Activated B cell treated with CpG ODN at 0.5 μM for 24 hours (primary cell): ENCODE data around the gene CARD18. TPM values are rescaled to one million over a fixed set of nuclear protein-coding genes. Genes with fewer than 3 reads are reported as not detected.
"Not testable (repeated sequence)": the region's sequence is repeated elsewhere in the genome, so short reads cannot be mapped to it uniquely, and the experiment has no call there.

Source experiments
- ATAC-seq: fragments of 200-7000 bp; cut with Tn5 transposase; one replicate; pipeline ENCODE4 v1.10.0; 2021; ENCODE audit warnings: low read depth, mild to moderate bottlenecking, moderate library complexity
- CTCF ChIA-PET: fragments of 350-600 bp; sonication (Branson Sonifier 250); formaldehyde crosslinking; loops from one replicate; lab custom pipeline; 2021; ENCODE audit warnings: antibody characterized with exemption; lab: Charles Lee
- POLR2A ChIA-PET: fragments of 350-600 bp; sonication (Branson Sonifier 250); formaldehyde crosslinking; loops from one replicate; lab custom pipeline; 2021; ENCODE audit warnings: antibody characterized with exemption; lab: Charles Lee
- DNase-seq: peaks from one replicate; pipeline ENCODE4 v3.0.0; 2022
- H3K27ac Mint-ChIP-seq: one replicate; pipeline ENCODE4 v1.8.0; 2020; ENCODE audit warnings: mixed read lengths
- H3K27me3 Mint-ChIP-seq: one replicate; pipeline ENCODE4 v1.8.0; 2021; ENCODE audit warnings: mixed read lengths
- H3K36me3 Mint-ChIP-seq: one replicate; pipeline ENCODE4 v1.8.0; 2021; ENCODE audit warnings: low read depth, mixed read lengths
- H3K4me1 Mint-ChIP-seq: one replicate; pipeline ENCODE4 v1.8.0; 2021; ENCODE audit warnings: mixed read lengths
- H3K4me3 Mint-ChIP-seq: one replicate; pipeline ENCODE4 v1.8.0; 2020; ENCODE audit warnings: mild to moderate bottlenecking, mixed read lengths
- H3K9me3 Mint-ChIP-seq: one replicate; pipeline ENCODE4 v1.8.0; 2020; ENCODE audit warnings: mixed read lengths
- CTCF ChIP-seq: fragments of 200-600 bp; IDR thresholded peaks from one replicate; pipeline ENCODE4 v1.8.0; 2022; ENCODE audit warnings: antibody characterized with exemption, mild to moderate bottlenecking
- intact Hi-C: fragments of 100-400 bp; cut with micrococcal nuclease; formaldehyde crosslinking; loops from one replicate; pipeline ENCODE4 v1.15.1; 2024
- total RNA-seq: library from RNA; stranded (reverse); gene quantifications from 2 replicates; pipeline ENCODE4 v1.2.3, GENCODE V29; 2022

The CARD18 gene
- total RNA-seq, 1 donor from 2014 or later: not detected

- no peak overlapping the region for H3K4me3 Mint-ChIP-seq
- ChIA-PET POLR2A (no interaction called here), CTCF (no interaction called here)
- ATAC-seq (no peak), DNase-seq (no peak)
- no peak for TF ChIP-seq CTCF
- no peak overlapping the region for H3K27ac Mint-ChIP-seq
- intact Hi-C loops: no loop called here
- H3K36me3 Mint-ChIP-seq: no peaks in the 10 kb centered on the region
- H3K4me1 Mint-ChIP-seq: peaks cover 13% of the 10 kb centered on the region
- H3K9me3 Mint-ChIP-seq: peaks cover 8% of the 10 kb centered on the region
- H3K27me3 Mint-ChIP-seq: peaks cover 9% of the 10 kb centered on the region
Measured at GRCh38 chr11:105109321-105109720, 30.2 kb downstream of the CARD18 start.

GRCh38 chr11:105108247-105108646 lies 31.3 kb downstream of the CARD18 start:
- Mint-ChIP-seq H3K4me3 (no peak overlapping the region), H3K27ac (no peak overlapping the region), H3K36me3 (no peaks in the 10 kb centered on the region), H3K4me1 (peaks cover 13% of the 10 kb centered on the region), H3K27me3 (peaks cover 9% of the 10 kb centered on the region), H3K9me3 (peaks cover 5% of the 10 kb centered on the region)
- DNase-seq (no peak), ATAC-seq (no peak)
- CTCF ChIA-PET: no interaction called here
- TF ChIP-seq CTCF: no peak
- POLR2A ChIA-PET: no interaction called here
- intact Hi-C loops: no loop called here

GRCh38 chr11:105107226-105107825 lies 32.2 kb downstream of the CARD18 start:
- H3K27me3 Mint-ChIP-seq, H3K9me3 Mint-ChIP-seq, CTCF ChIA-PET, POLR2A ChIA-PET, ATAC-seq, intact Hi-C loops, H3K36me3 Mint-ChIP-seq, H3K27ac Mint-ChIP-seq, DNase-seq, H3K4me3 Mint-ChIP-seq: not testable (repeated sequence)
- H3K4me1 Mint-ChIP-seq: peaks cover 13% of the 10 kb centered on the region

GRCh38 chr11:105106140-105106539 lies 33.4 kb downstream of the CARD18 start:
- POLR2A ChIA-PET: no interaction called here
- intact Hi-C loops: loop anchor here (1.0 kb wide), 1 partner anchor 29 kb away; no protein-coding TSS in a partner anchor
- H3K36me3 Mint-ChIP-seq: no peaks in the 10 kb centered on the region
- no peak for TF ChIP-seq CTCF
- peaks cover 9% of the 10 kb centered on the region for H3K27me3 Mint-ChIP-seq
- CTCF ChIA-PET: no interaction called here
- peaks cover 14% of the 10 kb centered on the region for H3K4me1 Mint-ChIP-seq
- H3K27ac Mint-ChIP-seq: no peak overlapping the region
- no peak for ATAC-seq
- no peak overlapping the region for H3K4me3 Mint-ChIP-seq
- no peak for DNase-seq
- peaks cover 5% of the 10 kb centered on the region for H3K9me3 Mint-ChIP-seq

- ATAC-seq: no peak
- intact Hi-C loops: no loop called here
- Mint-ChIP-seq H3K4me3 (no peak overlapping the region), H3K9me3 (peaks cover 5% of the 10 kb centered on the region), H3K27ac (no peak overlapping the region), H3K4me1 (peaks cover 2% of the 10 kb centered on the region), H3K27me3 (peaks cover 4% of the 10 kb centered on the region), H3K36me3 (no peaks in the 10 kb centered on the region)
- CTCF ChIA-PET: no interaction called here
- DNase-seq: no peak
- TF ChIP-seq CTCF: no peak
- POLR2A ChIA-PET: no interaction called here
Measured at GRCh38 chr11:105104292-105104691, 35.3 kb downstream of the CARD18 start.

GRCh38 chr11:105103336-105103735 lies 36.2 kb downstream of the CARD18 start:
- no peaks in the 10 kb centered on the region for H3K36me3 Mint-ChIP-seq
- no peak overlapping the region for H3K27ac Mint-ChIP-seq
- DNase-seq (no peak), ATAC-seq (no peak)
- peaks cover 4% of the 10 kb centered on the region for H3K27me3 Mint-ChIP-seq
- ChIA-PET CTCF (no interaction called here), POLR2A (no interaction called here)
- intact Hi-C loops: no loop called here
- no peak overlapping the region for H3K4me3 Mint-ChIP-seq
- H3K4me1 Mint-ChIP-seq: peaks cover 2% of the 10 kb centered on the region
- no peak for TF ChIP-seq CTCF
- H3K9me3 Mint-ChIP-seq: peaks cover 5% of the 10 kb centered on the region

- H3K9me3 Mint-ChIP-seq, POLR2A ChIA-PET, H3K27ac Mint-ChIP-seq, H3K4me1 Mint-ChIP-seq, DNase-seq, H3K27me3 Mint-ChIP-seq, H3K4me3 Mint-ChIP-seq, intact Hi-C loops, H3K36me3 Mint-ChIP-seq, ATAC-seq, CTCF ChIA-PET: not testable (repeated sequence)
Measured at GRCh38 chr11:105102079-105102581, 37.4 kb downstream of the CARD18 start.
